Fibroblast of lung (primary cell): ENCODE measurements around the gene ZXDC. TPM values are rescaled to one million over a fixed set of nuclear protein-coding genes. Genes with fewer than 3 reads are reported as not detected.

ENCODE experiments used
- DNase-seq, 2 donors: peaks; one replicate each; pipeline versions ENCODE4 v3.0.0 to v3.0.0-alpha.2; 2010; ENCODE audit warnings: low read depth in 2 of 2
- H2AFZ ChIP-seq: 2 replicates; pipeline ENCODE4 v1.5.1; 2012; ENCODE audit warnings: low read length, control low read depth, inconsistent platforms
- H3K27ac ChIP-seq: 2 replicates; pipeline ENCODE4 v1.5.1; 2011; ENCODE audit warnings: low read length, control low read depth; ENCODE audit not compliant: insufficient read depth
- H3K27me3 ChIP-seq: 2 replicates; pipeline ENCODE4 v1.5.1; 2011; ENCODE audit warnings: mild to moderate bottlenecking, low read length; ENCODE audit not compliant: control insufficient read depth, insufficient read depth
- H3K36me3 ChIP-seq: 2 replicates; pipeline ENCODE4 v1.5.1; 2011; ENCODE audit warnings: low read length; ENCODE audit not compliant: control insufficient read depth, insufficient read depth
- H3K4me1 ChIP-seq: 2 replicates; pipeline ENCODE4 v1.5.1; 2011; ENCODE audit warnings: low read length; ENCODE audit not compliant: control insufficient read depth, insufficient read depth; ENCODE audit errors: extremely low read depth
- H3K4me2 ChIP-seq: 2 replicates; pipeline ENCODE4 v1.5.1; 2011; ENCODE audit warnings: low read length, control low read depth; ENCODE audit not compliant: insufficient read depth; ENCODE audit errors: extremely low read depth
- H3K4me3 ChIP-seq, 4 experiments: fragments of 200-600 bp in 1 of 4; sonication (generic) in 1 of 4; replicated peaks in 1 of 4; 2 replicates each; pipeline ENCODE4 v1.5.1; 2011 to 2016; ENCODE audit warnings: low read length in 4 of 4, low read depth in 3 of 4, mild to moderate bottlenecking in 3 of 4, control low read depth in 2 of 4, inconsistent platforms in 1 of 4, mixed read lengths in 1 of 4; ENCODE audit not compliant: insufficient read depth in 1 of 4; ENCODE audit errors: control extremely low read depth in 1 of 4
- H3K79me2 ChIP-seq: 2 replicates; pipeline ENCODE4 v1.5.1; 2012; ENCODE audit warnings: mild to moderate bottlenecking, low read length, inconsistent platforms; ENCODE audit not compliant: control insufficient read depth, insufficient read depth
- H3K9ac ChIP-seq: 2 replicates; pipeline ENCODE4 v1.5.1; 2011; ENCODE audit warnings: mild to moderate bottlenecking, low read length, control low read depth; ENCODE audit not compliant: insufficient read depth
- H3K9me3 ChIP-seq: 2 replicates; pipeline ENCODE4 v1.5.1; 2012; ENCODE audit warnings: low read depth, low read length; ENCODE audit not compliant: control insufficient read depth, insufficient read depth
- H4K20me1 ChIP-seq: 2 replicates; pipeline ENCODE4 v1.5.1; 2011; ENCODE audit warnings: low read length; ENCODE audit not compliant: control insufficient read depth, insufficient read depth; ENCODE audit errors: extremely low read depth
- EZH2 ChIP-seq: IDR thresholded peaks from 2 replicates; pipeline ENCODE4 v1.5.1; 2012; ENCODE audit warnings: low read length, control low read depth, mild to moderate bottlenecking; ENCODE audit errors: missing control alignments
- polyA plus RNA-seq, 2 donors: library from polyadenylated mRNA; depleted of rRNA in 1 of 2; stranded (reverse) in 1 of 2; unstranded in 1 of 2; fragments of >200 nt; gene quantifications; 2 replicates each; pipeline ENCODE4 v1.2.1, GENCODE V29; 2011 to 2012; ENCODE audit warnings: missing spikeins in 1 of 2
- total RNA-seq: library from RNA; depleted of rRNA; stranded (reverse); fragments of >200 nt; gene quantifications from 2 replicates; pipeline ENCODE4 v1.2.1, GENCODE V29; 2014
- TF ChIP-seq, protein P1 (sequence below), 2 donors: IDR thresholded peaks in 1 of 2; conservative IDR thresholded peaks in 1 of 2; 1 replicate in 1 of 2; 2 replicates in 1 of 2; pipeline ENCODE4 v1.5.1; 2011 to 2012; ENCODE audit warnings: low read length in 2 of 2, control low read depth in 1 of 2, inconsistent platforms in 1 of 2, low read depth in 1 of 2, mild to moderate bottlenecking in 1 of 2

ZXDC gene
- total and polyA plus RNA-seq, 2 donors (not counting 1 experiment from before 2014, with no cell fraction given), result 5.9 to 17.8 TPM

DNA sequence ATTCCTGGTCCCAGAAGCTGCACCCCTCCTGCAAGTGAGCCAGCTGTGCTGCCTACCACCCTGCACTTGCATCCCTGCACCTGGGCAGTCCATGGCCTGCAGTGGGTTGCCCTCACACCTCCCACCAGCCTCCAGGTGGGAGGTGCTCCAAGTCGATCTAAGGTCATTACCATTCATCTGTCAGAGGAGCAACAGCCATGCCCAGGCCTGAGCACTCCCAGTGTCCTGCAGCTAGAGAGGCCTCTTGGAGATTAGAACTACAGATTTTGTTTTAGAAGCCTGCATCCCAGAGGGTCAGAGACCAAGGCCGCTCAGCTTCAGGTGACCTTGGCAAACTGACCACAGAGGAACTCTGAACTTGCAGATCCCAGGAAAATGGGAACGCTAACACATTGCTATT lies 9.0 kb upstream of the ZXDC start:
- Histone ChIP-seq H4K20me1 (no peaks in the 10 kb centered on the region), H3K9ac (no peak overlapping the region), H3K4me3 (no peak overlapping the region), H3K27ac (no peak overlapping the region), H3K27me3 (peaks cover 6% of the 10 kb centered on the region), H3K79me2 (no peaks in the 10 kb centered on the region), H2AFZ (no peak overlapping the region), H3K4me2 (no peak overlapping the region), H3K36me3 (no peaks in the 10 kb centered on the region), H3K9me3 (no peaks in the 10 kb centered on the region), H3K4me1 (no peaks in the 10 kb centered on the region)
- no peak for TF ChIP-seq EZH2
- TF ChIP-seq, protein P1, sequence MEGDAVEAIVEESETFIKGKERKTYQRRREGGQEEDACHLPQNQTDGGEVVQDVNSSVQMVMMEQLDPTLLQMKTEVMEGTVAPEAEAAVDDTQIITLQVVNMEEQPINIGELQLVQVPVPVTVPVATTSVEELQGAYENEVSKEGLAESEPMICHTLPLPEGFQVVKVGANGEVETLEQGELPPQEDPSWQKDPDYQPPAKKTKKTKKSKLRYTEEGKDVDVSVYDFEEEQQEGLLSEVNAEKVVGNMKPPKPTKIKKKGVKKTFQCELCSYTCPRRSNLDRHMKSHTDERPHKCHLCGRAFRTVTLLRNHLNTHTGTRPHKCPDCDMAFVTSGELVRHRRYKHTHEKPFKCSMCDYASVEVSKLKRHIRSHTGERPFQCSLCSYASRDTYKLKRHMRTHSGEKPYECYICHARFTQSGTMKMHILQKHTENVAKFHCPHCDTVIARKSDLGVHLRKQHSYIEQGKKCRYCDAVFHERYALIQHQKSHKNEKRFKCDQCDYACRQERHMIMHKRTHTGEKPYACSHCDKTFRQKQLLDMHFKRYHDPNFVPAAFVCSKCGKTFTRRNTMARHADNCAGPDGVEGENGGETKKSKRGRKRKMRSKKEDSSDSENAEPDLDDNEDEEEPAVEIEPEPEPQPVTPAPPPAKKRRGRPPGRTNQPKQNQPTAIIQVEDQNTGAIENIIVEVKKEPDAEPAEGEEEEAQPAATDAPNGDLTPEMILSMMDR (conservative IDR thresholded peaks at IDR 0.05 in 1 of 2, IDR thresholded peaks at IDR 0.05 in 1 of 2; ENCODE audit: low read depth in 1 of 2, low read length in 2 of 2), result no peak
- DNase-seq, result no peak

DNA sequence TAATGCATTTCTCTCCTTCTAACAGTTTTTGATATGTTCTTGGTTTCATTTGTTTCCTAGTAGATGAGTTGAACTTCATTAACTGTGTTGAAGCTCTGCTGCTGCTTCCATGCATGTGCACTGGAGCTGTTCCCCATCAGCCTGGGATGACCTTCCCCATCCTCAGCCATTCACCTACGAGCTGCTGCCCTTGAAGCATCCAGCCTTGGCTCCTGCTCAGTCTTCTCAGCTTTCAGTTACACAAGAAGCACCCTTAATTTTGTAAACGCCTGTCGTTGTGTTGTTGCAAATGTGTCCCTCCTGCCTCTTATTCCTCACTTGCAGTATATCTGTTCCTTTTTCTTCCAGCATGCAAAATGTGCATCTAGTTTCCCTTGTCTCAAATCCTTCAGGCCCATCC lies 8.5 kb upstream of the ZXDC start:
- no peaks in the 10 kb centered on the region for H3K4me1 ChIP-seq
- no peaks in the 10 kb centered on the region for H3K9me3 ChIP-seq
- no peak overlapping the region for H3K4me2 ChIP-seq
- no peaks in the 10 kb centered on the region for H3K79me2 ChIP-seq
- no peak for DNase-seq
- peaks cover 3% of the 10 kb centered on the region for H3K27me3 ChIP-seq
- no peak for TF ChIP-seq EZH2
- TF ChIP-seq, protein P1 (conservative IDR thresholded peaks at IDR 0.05 in 1 of 2, IDR thresholded peaks at IDR 0.05 in 1 of 2; ENCODE audit: low read depth in 1 of 2, low read length in 2 of 2), result no peak
- H4K20me1 ChIP-seq, result no peaks in the 10 kb centered on the region
- no peak overlapping the region for H3K4me3 ChIP-seq
- H3K9ac ChIP-seq, result no peak overlapping the region
- H2AFZ ChIP-seq, result no peak overlapping the region
- no peak overlapping the region for H3K27ac ChIP-seq
- no peaks in the 10 kb centered on the region for H3K36me3 ChIP-seq

DNA sequence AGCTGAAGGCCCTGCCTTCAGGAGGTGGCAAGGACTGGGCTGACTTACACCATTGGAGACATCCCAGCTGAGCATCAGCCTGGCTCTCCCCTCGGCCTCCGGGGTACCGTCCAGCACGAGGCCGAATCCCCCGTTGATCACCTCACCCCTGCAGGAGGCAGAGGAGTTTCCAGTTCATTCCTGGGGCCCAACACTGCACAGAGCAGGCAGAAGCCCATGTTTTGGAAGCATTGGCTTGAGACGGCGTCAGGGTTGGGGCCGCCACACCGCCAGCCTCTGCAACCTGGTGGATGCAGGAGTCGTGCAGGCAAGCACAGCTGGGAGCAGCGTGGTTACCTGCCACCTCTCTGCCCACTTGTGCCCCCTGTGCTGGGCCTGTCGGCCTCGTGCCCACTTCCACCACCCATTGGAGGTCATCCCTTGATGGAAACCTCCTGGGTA lies 7.7 kb upstream of the ZXDC start:
- Histone ChIP-seq H3K4me3 (no peak overlapping the region), H4K20me1 (no peaks in the 10 kb centered on the region)
- TF ChIP-seq, protein P1 (conservative IDR thresholded peaks at IDR 0.05 in 1 of 2, IDR thresholded peaks at IDR 0.05 in 1 of 2; ENCODE audit: low read depth in 1 of 2, low read length in 2 of 2), result no peak

More for the DNA sequence above, 7.7 kb upstream of the ZXDC start:
- Histone ChIP-seq H3K79me2 (no peaks in the 10 kb centered on the region), H3K27ac (no peak overlapping the region), H3K27me3 (peaks cover 3% of the 10 kb centered on the region), H2AFZ (no peak overlapping the region), H3K9ac (no peak overlapping the region), H3K4me1 (no peaks in the 10 kb centered on the region), H3K4me2 (no peak overlapping the region), H3K9me3 (no peaks in the 10 kb centered on the region), H3K36me3 (no peaks in the 10 kb centered on the region)
- DNase-seq, result no peak
